GM12878 (cell line): Measurements from ENCODE around the gene FOXA2. TPM values are rescaled to one million over a fixed set of nuclear protein-coding genes. Genes with fewer than 3 reads are reported as not detected.

Experiments
- ATAC-seq: fragments of 200-7000 bp; cut with Tn5 transposase; 3 replicates; pipeline ENCODE4 v1.9.1; 2020; ENCODE audit warnings: mild to moderate bottlenecking, moderate library complexity
- BruUV-seq: library from RNA; stranded (reverse); fragments of 400-500 nt; replicated peaks from 2 replicates; lab custom pipeline; 2021; lab: Mats Ljungman, UMichigan
- CTCF ChIA-PET: fragments of 300-600 bp; sonication (Branson Sonifier 250); formaldehyde crosslinking; extraction: SDS; loops from one replicate; lab custom pipeline; 2021; ENCODE audit warnings: inconsistent platforms; lab: Yijun Ruan, JAX
- POLR2A ChIA-PET: fragments of 350-600 bp; formaldehyde crosslinking; extraction: SDS; loops from one replicate; lab custom pipeline; 2021; ENCODE audit warnings: inconsistent platforms; lab: Charles Lee
- RAD21 ChIA-PET: fragments of 300-600 bp; sonication (Branson Sonifier 250); formaldehyde crosslinking; loops from one replicate; lab custom pipeline; 2023; ENCODE audit warnings: antibody characterized with exemption; ENCODE audit not compliant: unreplicated experiment; lab: Charles Lee
- SMC1A ChIA-PET: fragments of 300-600 bp; sonication (Branson Sonifier 250); formaldehyde crosslinking; loops from one replicate; lab custom pipeline; 2023; ENCODE audit not compliant: unreplicated experiment, uncharacterized antibody; lab: Charles Lee
- DNase-seq: peaks from one replicate; pipeline ENCODE4 v3.0.0-alpha.2; 2011; ENCODE audit warnings: low read depth, low spot score
- FAIRE-seq: peaks from 3 replicates; lab custom pipeline; 2011; peaks lifted over from hg19 to GRCh38; lab: Jason Lieb, UNC
- H2AFZ ChIP-seq: 2 replicates; pipeline ENCODE4 v1.6.0; 2011; ENCODE audit warnings: low read depth, low read length, control low read depth; ENCODE audit not compliant: control insufficient read depth
- H3K27ac ChIP-seq: 2 replicates; pipeline ENCODE4 v1.5.1; 2011; ENCODE audit warnings: control low read depth; ENCODE audit not compliant: control insufficient read depth, insufficient read depth
- H3K27me3 ChIP-seq, 2 experiments: replicated peaks in 1 of 2; 2 replicates each; pipeline versions ENCODE4 v1.6.0 to v1.6.1; 2011; ENCODE audit warnings: low read length in 1 of 2; ENCODE audit not compliant: control insufficient read depth in 2 of 2, insufficient read depth in 2 of 2
- H3K36me3 ChIP-seq, 2 experiments: 2 replicates each; pipeline ENCODE4 v1.5.1; 2011; ENCODE audit warnings: low read length in 1 of 2; ENCODE audit not compliant: control insufficient read depth in 2 of 2, insufficient read depth in 2 of 2
- H3K4me1 ChIP-seq: 2 replicates; pipeline ENCODE4 v1.6.1; 2011; ENCODE audit warnings: mild to moderate bottlenecking, low read length, moderate library complexity, mixed read lengths; ENCODE audit not compliant: control insufficient read depth, insufficient read depth
- H3K4me2 ChIP-seq: 2 replicates; pipeline ENCODE4 v1.6.0; 2011; ENCODE audit warnings: control low read depth; ENCODE audit not compliant: control insufficient read depth, insufficient read depth
- H3K4me3 ChIP-seq: fragments of 200-600 bp; sonication (generic); 2 replicates; pipeline ENCODE4 v1.5.1; 2016
- H3K79me2 ChIP-seq: 2 replicates; pipeline ENCODE4 v1.6.0; 2011; ENCODE audit warnings: low read length; ENCODE audit not compliant: control insufficient read depth, insufficient read depth
- H3K9ac ChIP-seq: 2 replicates; pipeline ENCODE4 v1.8.0; 2011; ENCODE audit warnings: low read length, control low read depth, mixed read lengths; ENCODE audit not compliant: control insufficient read depth, insufficient read depth
- H3K9me3 ChIP-seq: replicated peaks from 3 replicates; pipeline ENCODE4 v1.5.1; 2011; ENCODE audit warnings: mild to moderate bottlenecking, low read length; ENCODE audit not compliant: control insufficient read depth, insufficient read depth
- H4K20me1 ChIP-seq: 2 replicates; pipeline ENCODE4 v1.6.0; 2011; ENCODE audit not compliant: control insufficient read depth, insufficient read depth
- CBX3 ChIP-seq: fragments of 200-600 bp; sonication (generic); IDR thresholded peaks from 2 replicates; pipeline ENCODE4 v1.6.1; 2016; ENCODE audit warnings: low read depth, borderline replicate concordance
- CTCF ChIP-seq, 3 experiments: IDR thresholded peaks in 2 of 3; conservative IDR thresholded peaks in 1 of 3; 2 replicates each; pipeline ENCODE4 v1.5.1; 2011; ENCODE audit warnings: low read depth in 3 of 3, low read length in 3 of 3, mild to moderate bottlenecking in 3 of 3, control low read depth in 2 of 3, moderate library complexity in 2 of 3, inconsistent platforms in 1 of 3, mixed read lengths in 1 of 3; ENCODE audit not compliant: control insufficient read depth in 2 of 3, insufficient read depth in 1 of 3; ENCODE audit errors: extremely low read depth in 1 of 3
- NFIC ChIP-seq: IDR thresholded peaks from 2 replicates; pipeline ENCODE4 v1.6.1; 2012; ENCODE audit warnings: low read depth, mild to moderate bottlenecking, inconsistent platforms, low read length, moderate library complexity
- RAD21 ChIP-seq: IDR thresholded peaks from 2 replicates; pipeline ENCODE4 v1.6.1; 2011; ENCODE audit warnings: mild to moderate bottlenecking, low read depth, low read length, moderate library complexity; ENCODE audit not compliant: insufficient read depth
- RB1 ChIP-seq: fragments of 450-650 bp; formaldehyde crosslinking; IDR thresholded peaks from 2 replicates; pipeline ENCODE4 v1.6.1; 2017; ENCODE audit warnings: mild to moderate bottlenecking, borderline replicate concordance
- RUNX3 ChIP-seq: IDR thresholded peaks from 2 replicates; pipeline ENCODE4 v1.6.1; 2012; ENCODE audit warnings: low read length, inconsistent platforms
- SMC3 ChIP-seq: IDR thresholded peaks from 2 replicates; pipeline ENCODE4 v1.6.1; 2011; ENCODE audit warnings: low read length, improper control_type of control experiment, borderline replicate concordance
- WGBS: methylation state at CpG from one replicate; pipeline ENCODE4 v1.1.6; 2016; ENCODE audit warnings: low lambda C conversion rate; ENCODE audit not compliant: insufficient replicate concordance, insufficient coverage; ENCODE audit errors: missing lambda C conversion rate; 5-methylcytosine and 5-hydroxymethylcytosine counted together
- in situ Hi-C: fragments of 300-500 bp; cut with MboI; formaldehyde crosslinking; loops from 9 replicates; pipeline ENCODE4 v1.14.3; 2018; ENCODE audit warnings: mixed read lengths
- intact Hi-C: fragments of 100-400 bp; cut with micrococcal nuclease; formaldehyde crosslinking; loops from one replicate; pipeline ENCODE4 v1.14.2; 2022; ENCODE audit not compliant: unreplicated experiment
- polyA plus RNA-seq, 11 experiments: library from polyadenylated mRNA; depleted of rRNA in 4 of 11; unstranded in 6 of 11; stranded (reverse) in 5 of 11; fragments of >200 nt; fragmentation: Nextera tagmentation in 4 of 11; fragmentation: Illumina TruSeq in 1 of 11; extraction: Ambion mirVana in 4 of 11; extraction: Trizol in 1 of 11; gene quantifications; 1 replicate in 1 of 11; 2 replicates in 10 of 11; pipeline versions ENCODE4 v1.2.1 to v1.2.3, GENCODE V29; 2011 to 2016; ENCODE audit warnings: inconsistent platforms in 2 of 11, missing spikeins in 2 of 11, low read depth in 1 of 11
- total RNA-seq, 4 experiments: library from RNA; depleted of rRNA in 3 of 4; stranded (reverse); fragments of >200 nt in 3 of 4; fragmentation: Illumina TruSeq in 1 of 4; extraction: Trizol in 1 of 4; gene quantifications; 2 replicates each; pipeline versions ENCODE4 v1.2.1 to v1.2.3, GENCODE V29; 2013 to 2021

The FOXA2 gene
- total and polyA plus RNA-seq, 10 of the 15 experiments (the other 5 are each of a cell fraction or from before 2014, with no cell fraction given), result not detected

- BruUV-seq, result no TSS peak
- Histone ChIP-seq H3K27ac (no peak overlapping the region), H3K4me2 (no peak overlapping the region), H3K9me3 (no peaks in the 10 kb centered on the region; the same call in 2 of the 3 replicates), H3K27me3 (peaks cover 0 to 6% of the 10 kb centered on the region in 2 experiments; a peak in 3 of 4 replicates), H3K4me1 (no peaks in the 10 kb centered on the region), H3K4me3 (no peak overlapping the region), H3K9ac (no peak overlapping the region)
- POLR2A ChIA-PET, result no interaction called here
- no peak for TF ChIP-seq RB1
- peak; percentile 59 for TF ChIP-seq RAD21
- TF ChIP-seq SMC3, result peak; percentile 71
- TF ChIP-seq NFIC, result no peak
- TF ChIP-seq RUNX3, result no peak
- no peak for TF ChIP-seq CBX3
- TF ChIP-seq CTCF (IDR thresholded peaks at IDR 0.05 in 2 of 3, conservative IDR thresholded peaks at IDR 0.05 in 1 of 3; ENCODE audit: control insufficient read depth in 2 of 3, extremely low read depth in 1 of 3, insufficient read depth in 1 of 3, low read depth in 3 of 3, low read length in 3 of 3), result peak; percentile 50 to 54 (median 51)
- TF ChIP-seq, all 136 proteins: peak for 3
- DNase-seq (no peak), FAIRE-seq (no peak), ATAC-seq (peak; percentile 72)
- Histone ChIP-seq H3K79me2 (no peaks in the 10 kb centered on the region), H3K36me3 (no peaks in the 10 kb centered on the region), H4K20me1 (no peaks in the 10 kb centered on the region), H2AFZ (no peak overlapping the region)
- 42% methylated on average over 32 of the region's 47 CpGs for WGBS
- RAD21 ChIA-PET, result interaction anchor here (0.8 to 2.5 kb wide), 4 partner anchors 10 to 251 kb away, joined by 3 to 32 read pairs (median 6); no protein-coding TSS in a partner anchor
- intact Hi-C loops, result loop anchor here (1.0 to 5.0 kb wide), 2 partner anchors 96 to 247 kb away; no protein-coding TSS in a partner anchor
- SMC1A ChIA-PET, result interaction anchor here (0.9 to 2.0 kb wide), 4 partner anchors 12 to 251 kb away, joined by 3 to 23 read pairs (median 6); no protein-coding TSS in a partner anchor
- in situ Hi-C loops, result loop anchor here (5.0 kb wide), 1 partner anchor 249 kb away; no protein-coding TSS in a partner anchor
- CTCF ChIA-PET, result interaction anchor here (0.6 to 3.6 kb wide), 12 partner anchors 9 to 263 kb away, joined by 3 to 47 read pairs (median 4); no protein-coding TSS in a partner anchor
Measured at GRCh38 chr20:22586645-22587310, 2.4 kb upstream of the FOXA2 start.
